ENCODE measurements around the gene OMG.
"Not testable (repeated sequence)": the region's sequence is repeated elsewhere in the genome, so short reads cannot be mapped to it uniquely, and the experiment has no call there.

Gene OMG

GRCh38 chr17:31308372-31309334 is 11.6 kb upstream of the OMG start:
- no peak for DNase-seq (ENCODE audit: low read depth)

- no peak for DNase-seq (ENCODE audit: low read depth)
Measured at GRCh38 chr17:31307640-31308039, 10.6 kb upstream of the OMG start.

GRCh38 chr17:31299624-31300023 is 2.6 kb upstream of the OMG start:
- no peak for DNase-seq (ENCODE audit: low read depth)

- no peak for DNase-seq (ENCODE audit: low read depth)
Measured at GRCh38 chr17:31296142-31296541, 897 bp downstream of the OMG start.

GRCh38 chr17:31295489-31295871 is 1.6 kb downstream of the OMG start:
- no peak for DNase-seq (ENCODE audit: low read depth)

GRCh38 chr17:31294820-31295488 is 2.1 kb downstream of the OMG start:
- DNase-seq (ENCODE audit: low read depth) = peak; percentile 77

GRCh38 chr17:31294231-31294630 is 2.8 kb downstream of the OMG start:
- DNase-seq (ENCODE audit: low read depth) = no peak

- DNase-seq (ENCODE audit: low read depth) = no peak
Measured at GRCh38 chr17:31293581-31293980, 3.5 kb downstream of the OMG start.

GRCh38 chr17:31291820-31292219 is 5.2 kb downstream of the OMG start:
- peak; percentile 36 for DNase-seq (ENCODE audit: low read depth)

- DNase-seq (ENCODE audit: low read depth) = no peak
Measured at GRCh38 chr17:31289790-31290189, 7.2 kb downstream of the OMG start.

GRCh38 chr17:31287932-31288331 is 9.1 kb downstream of the OMG start:
- DNase-seq (ENCODE audit: low read depth) = not testable (repeated sequence)

- DNase-seq (ENCODE audit: low read depth) = no peak
Measured at GRCh38 chr17:31286587-31286986, 10.5 kb downstream of the OMG start.

- peak; percentile 65 for DNase-seq (ENCODE audit: low read depth)
Measured at GRCh38 chr17:31283841-31284240, 13.2 kb downstream of the OMG start.

- no peak for DNase-seq (ENCODE audit: low read depth)
Measured at GRCh38 chr17:31281061-31281460, 16.0 kb downstream of the OMG start.

GRCh38 chr17:31279401-31279800 is 17.6 kb downstream of the OMG start:
- no peak for DNase-seq (ENCODE audit: low read depth)

- peak; percentile 46 for DNase-seq (ENCODE audit: low read depth)
Measured at GRCh38 chr17:31275116-31275515, 21.9 kb downstream of the OMG start.

- DNase-seq (ENCODE audit: low read depth) = peak; percentile 87
Measured at GRCh38 chr17:31274252-31274651, 22.8 kb downstream of the OMG start.

- no peak for DNase-seq (ENCODE audit: low read depth)
Measured at GRCh38 chr17:31273516-31273915, 23.5 kb downstream of the OMG start.

- DNase-seq (ENCODE audit: low read depth) = no peak
Measured at GRCh38 chr17:31272803-31273202, 24.2 kb downstream of the OMG start.

- no peak for DNase-seq (ENCODE audit: low read depth)
Measured at GRCh38 chr17:31272236-31272635, 24.8 kb downstream of the OMG start.

- DNase-seq (ENCODE audit: low read depth) = peak; percentile 98
Measured at GRCh38 chr17:31269578-31269983, 27.5 kb downstream of the OMG start.

- DNase-seq (ENCODE audit: low read depth) = no peak
Measured at GRCh38 chr17:31269036-31269577, 27.9 kb downstream of the OMG start.

- peak; percentile 39 for DNase-seq (ENCODE audit: low read depth)
Measured at GRCh38 chr17:31266042-31266441, 31.0 kb downstream of the OMG start.

All from amniotic epithelial cell (primary cell).